CD4-positive, alpha-beta T cell treated with Interleukin-12 subunit alpha and Interleukin-12 subunit beta, for 1 hour (primary cell): ENCODE results near the gene VSIG10L.

Experiments
- DNase-seq: peaks from one replicate; pipeline ENCODE4 v3.0.0-alpha.2; 2020

VSIG10L gene

GRCh38 chr19:51337861-51338562 is 3.9 kb downstream of the VSIG10L start:
- no peak for DNase-seq

DNA sequence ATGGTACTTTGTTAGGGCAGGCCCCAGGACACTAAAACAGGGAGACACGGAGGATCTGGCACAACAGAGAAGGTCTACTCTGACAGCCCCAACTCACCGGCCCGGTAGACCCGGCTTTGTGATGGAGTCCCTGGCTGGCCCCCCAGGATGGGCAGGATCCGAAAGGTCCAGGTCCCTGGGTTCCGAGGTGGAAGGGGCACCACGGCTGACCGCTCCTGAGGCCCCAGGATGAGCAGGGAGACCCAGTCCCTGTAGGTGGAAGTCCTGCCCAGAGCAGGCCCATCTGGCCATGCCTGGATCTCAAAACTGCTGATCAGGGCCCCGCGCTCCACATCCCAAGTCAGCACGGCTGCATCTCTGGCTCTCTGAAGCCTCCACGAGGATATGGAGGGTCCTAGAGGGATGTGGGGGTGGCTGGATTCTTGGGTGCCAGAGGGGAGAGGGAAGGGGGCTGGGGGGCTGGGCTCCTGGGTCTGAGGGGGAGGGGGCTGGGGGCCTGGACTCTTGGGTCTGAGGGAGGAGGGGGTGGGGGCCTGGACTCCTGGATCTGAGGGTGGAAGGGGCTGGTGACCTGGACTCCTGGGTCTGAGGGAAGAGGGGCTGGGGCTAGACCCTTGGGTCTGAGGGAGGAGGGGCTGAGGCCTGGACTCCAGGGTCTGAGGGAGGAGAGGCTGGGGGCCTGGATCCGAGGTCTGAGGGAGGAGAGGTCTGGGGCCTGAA is 4.6 kb downstream of the VSIG10L start:
- DNase-seq, result no peak

DNA sequence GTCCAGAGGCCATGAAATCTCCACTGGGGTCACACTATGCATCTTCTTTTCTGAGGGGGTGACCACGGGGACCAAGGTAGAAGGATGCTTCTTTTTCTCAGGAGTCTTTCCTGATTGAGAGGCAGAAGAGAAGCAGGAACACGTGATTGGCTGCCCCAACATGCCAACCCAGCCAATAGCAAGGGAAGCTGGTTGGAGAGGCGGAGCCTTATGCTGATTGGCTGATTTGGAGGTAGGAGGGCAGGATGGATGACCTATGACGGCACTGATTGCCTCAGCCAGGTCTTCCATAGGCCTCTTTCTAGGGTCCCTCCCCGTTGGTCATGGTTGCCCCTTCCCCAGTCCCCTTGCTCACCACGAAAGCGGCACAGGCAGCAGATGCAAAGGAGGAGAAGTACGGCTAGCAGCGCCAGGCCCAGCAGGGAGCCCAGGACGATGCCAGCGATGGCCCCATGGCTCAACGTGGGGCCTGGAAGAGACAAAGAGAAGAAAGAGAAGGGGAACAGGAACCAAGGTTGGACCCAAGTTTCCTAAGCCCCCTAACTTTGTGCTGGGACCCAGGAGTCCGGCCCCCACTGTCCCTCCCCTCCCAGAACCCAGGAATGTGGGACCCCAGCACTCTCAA is 8.0 kb downstream of the VSIG10L start:
- DNase-seq, result no peak

- DNase-seq, result no peak
These were observed 10.2 kb downstream of the VSIG10L start for GRCh38 chr19:51331716-51332115.

GRCh38 chr19:51331193-51331592 is 10.7 kb downstream of the VSIG10L start:
- DNase-seq, result no peak

DNA sequence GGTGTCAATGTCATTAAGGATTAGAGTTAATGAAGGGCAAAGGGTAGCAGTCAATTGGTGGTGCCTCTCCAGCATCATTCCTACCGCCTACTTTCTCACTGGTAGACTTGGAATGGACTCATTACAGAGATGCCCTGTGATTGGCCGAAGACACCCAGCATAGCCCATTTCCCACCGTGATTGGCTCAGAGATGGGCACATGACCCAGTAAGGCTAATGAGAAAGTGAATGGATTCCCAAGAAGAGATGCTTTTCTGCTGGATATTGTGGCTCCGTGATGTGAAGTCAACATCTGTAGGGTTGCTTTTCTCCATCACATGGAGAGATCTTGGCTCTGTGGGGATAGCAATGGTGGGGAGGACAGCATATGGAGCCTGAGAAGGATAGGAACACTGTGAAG is 11.6 kb downstream of the VSIG10L start:
- DNase-seq, result no peak

DNA sequence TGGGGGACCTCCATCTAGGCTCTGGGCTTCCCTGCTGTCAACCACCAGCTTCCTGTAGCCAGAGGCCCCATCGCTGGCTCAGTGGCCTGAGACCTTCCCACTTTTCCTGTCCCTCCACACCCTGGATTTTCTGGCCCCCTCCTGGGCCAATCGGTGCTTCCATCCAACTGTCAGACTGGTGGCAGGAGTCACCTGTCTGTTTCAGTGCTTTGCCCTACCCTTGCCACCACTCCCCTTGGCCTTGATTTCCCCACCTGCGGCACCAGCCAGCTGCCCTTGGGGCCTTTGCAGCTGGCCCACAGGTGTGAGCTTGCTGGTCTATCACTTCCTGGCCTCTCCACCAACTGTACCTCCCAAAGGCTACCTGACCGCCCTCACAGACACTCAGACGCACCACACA is 12.5 kb downstream of the VSIG10L start:
- DNase-seq, result no peak

- peak; percentile 44 for DNase-seq
These were observed 14.6 kb downstream of the VSIG10L start for GRCh38 chr19:51327066-51328001.

DNA sequence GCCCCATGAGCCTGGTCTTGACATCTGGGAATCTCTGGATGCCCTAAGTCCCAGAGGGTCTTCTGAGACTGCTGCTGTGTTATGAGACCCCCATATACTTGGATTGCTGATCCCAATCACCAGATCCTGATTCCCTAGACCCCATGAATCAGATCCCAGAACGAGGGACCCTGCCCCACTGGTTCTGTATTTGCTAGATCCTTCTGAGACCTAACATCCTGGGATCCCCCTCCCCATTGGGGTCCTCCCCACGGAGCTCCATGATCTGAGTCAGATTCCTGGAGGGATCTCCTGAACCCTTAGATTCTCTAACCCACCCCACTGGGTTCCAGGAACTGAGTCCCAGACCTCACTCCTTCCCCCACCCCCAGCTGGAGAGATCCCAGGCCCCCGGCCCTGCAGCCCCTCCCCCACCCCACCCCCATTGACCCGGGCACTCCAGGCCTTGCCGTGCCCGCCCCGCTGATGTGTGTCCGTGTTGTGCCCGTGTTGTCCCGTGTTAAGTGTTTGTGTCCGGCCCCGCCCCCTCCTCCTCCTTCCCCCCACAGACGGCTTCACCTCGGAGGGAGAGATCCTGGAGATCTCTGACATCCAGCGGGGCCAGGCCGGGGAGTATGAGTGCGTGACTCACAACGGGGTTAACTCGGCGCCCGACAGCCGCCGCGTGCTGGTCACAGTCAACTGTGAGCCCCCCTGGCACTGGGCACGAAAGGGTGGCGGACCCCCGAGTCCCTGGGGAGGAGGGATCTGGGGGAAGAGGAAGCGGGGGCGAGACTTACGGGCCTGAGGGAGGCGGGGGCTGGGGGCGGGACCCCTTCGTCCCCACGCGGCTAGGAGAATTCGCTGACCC is 15.5 kb downstream of the VSIG10L start:
- no peak for DNase-seq

GRCh38 chr19:51325161-51325976 is 16.6 kb downstream of the VSIG10L start:
- no peak for DNase-seq

DNA sequence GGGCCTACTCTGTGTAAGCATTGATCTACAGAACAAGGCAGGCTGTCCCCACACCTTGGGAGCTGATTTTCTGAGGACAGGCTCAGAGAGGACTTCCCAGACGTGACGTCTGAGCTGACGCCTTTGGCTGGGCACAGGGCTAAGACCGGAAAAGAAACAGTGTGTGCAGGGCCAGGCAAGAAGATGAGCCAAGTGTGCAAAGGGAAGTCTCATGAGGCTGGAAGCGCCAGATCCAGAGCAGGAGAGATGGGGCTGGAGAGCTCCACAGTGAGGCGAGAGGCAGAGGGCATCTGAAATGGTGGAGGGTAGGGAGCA is 17.8 kb downstream of the VSIG10L start:
- DNase-seq, result no peak

- DNase-seq, result no peak
These were observed 18.3 kb downstream of the VSIG10L start for GRCh38 chr19:51323481-51324166.

GRCh38 chr19:51321799-51322198 is 20.1 kb downstream of the VSIG10L start:
- no peak for DNase-seq

DNA sequence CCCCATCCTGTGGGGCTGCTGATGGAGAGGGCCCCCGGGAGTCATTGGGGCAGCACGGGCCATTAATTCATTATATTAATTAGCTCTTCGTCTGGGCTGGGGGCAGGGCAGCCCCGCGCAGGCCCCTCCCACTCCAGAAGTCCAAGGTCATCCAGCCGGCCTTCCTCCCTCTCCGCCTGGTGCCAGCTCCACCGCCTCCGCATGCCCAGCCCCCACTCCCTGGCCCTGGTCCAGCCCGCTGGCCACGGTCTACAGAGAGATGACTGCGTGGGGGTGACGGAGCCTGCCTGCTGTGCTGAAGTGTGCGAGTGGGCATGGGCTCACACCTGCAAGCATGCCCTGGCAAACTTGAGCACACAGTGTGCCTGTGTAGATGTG is 21.7 kb downstream of the VSIG10L start:
- no peak for DNase-seq

GRCh38 chr19:51319649-51320279 is 22.2 kb downstream of the VSIG10L start:
- no peak for DNase-seq

DNA sequence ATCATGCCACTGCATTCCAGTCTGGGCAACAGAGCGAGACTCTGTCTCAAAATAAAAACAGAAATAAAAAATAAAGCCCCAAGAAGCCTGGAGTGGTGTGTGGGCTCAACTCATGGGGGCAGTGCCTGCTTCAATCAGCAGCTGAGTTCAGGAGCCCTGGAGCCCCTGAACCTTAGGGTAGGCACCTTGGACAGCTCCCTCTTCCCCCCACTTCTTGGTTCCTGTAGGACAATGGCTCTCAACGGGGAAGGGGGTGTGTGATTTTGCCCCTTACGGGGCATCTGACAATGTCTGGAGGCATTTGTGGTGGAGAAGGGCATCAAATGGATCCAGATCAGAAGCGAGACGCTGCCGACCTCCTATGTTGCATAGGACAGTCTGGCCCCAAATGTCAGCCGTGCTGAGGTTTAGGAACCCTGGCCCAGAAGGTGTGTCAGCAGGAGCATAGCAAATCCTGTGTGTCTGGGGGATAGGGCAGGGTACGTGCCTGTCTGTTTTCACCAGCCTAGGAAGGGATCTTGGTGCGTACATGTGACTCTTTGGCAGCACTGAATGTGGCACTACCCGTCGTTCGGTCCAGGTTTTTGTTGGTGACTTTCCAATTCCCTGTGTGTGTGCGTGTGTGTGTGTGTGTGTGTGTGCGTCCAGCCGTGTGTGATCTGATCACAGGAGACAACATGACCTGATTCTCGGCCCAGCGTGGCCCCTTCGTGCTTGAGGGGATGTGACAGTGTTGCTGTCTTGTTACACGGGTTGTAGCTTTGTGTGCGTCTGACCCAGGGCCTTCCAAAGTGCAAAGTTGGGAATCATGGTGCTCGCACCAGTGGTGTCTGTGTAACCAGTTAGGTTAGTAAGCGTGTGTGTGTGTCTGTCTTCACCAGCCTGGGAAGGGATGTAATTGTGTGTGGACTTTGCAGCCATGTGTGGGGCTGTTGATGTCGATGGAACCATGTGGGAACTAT is 23.0 kb downstream of the VSIG10L start:
- no peak for DNase-seq

DNA sequence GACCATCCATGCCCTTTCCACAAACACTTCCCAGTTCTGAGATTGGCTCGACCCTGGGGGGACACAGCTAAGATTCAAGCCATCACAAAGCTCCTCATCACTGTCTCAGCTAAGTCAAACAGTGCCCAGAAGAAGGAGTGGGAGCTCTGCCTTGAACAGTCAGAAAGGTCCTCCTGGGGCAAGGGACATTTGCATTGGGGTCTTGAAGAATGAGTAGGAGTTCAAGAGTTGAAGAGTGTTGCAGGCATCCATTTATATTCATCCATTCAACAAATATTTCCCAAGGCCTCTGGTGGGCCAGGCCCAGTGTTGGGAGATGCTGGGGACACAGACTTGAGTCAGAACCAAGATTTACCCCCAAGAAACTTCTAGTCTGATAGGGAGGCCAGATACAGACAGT is 24.0 kb downstream of the VSIG10L start:
- no peak for DNase-seq

GRCh38 chr19:51317376-51317775 is 24.6 kb downstream of the VSIG10L start:
- DNase-seq, result no peak

- no peak for DNase-seq
These were observed 25.3 kb downstream of the VSIG10L start for GRCh38 chr19:51316688-51317087.
